Activated naive CD4-positive, alpha-beta T cell treated with anti-CD3 and anti-CD28 coated beads, Interleukin-2, amount 50 U/mL, for 24 hours (primary cell): ENCODE measurements around the gene SLC48A1.

ENCODE experiments used
- H3K27ac Mint-ChIP-seq: one replicate; pipeline ENCODE4 v1.8.0; 2021; ENCODE audit warnings: mild to moderate bottlenecking, mixed read lengths
- H3K27me3 Mint-ChIP-seq: one replicate; pipeline ENCODE4 v1.8.0; 2021; ENCODE audit warnings: mixed read lengths
- H3K36me3 Mint-ChIP-seq: one replicate; pipeline ENCODE4 v1.8.0; 2021; ENCODE audit warnings: mixed read lengths
- H3K4me1 Mint-ChIP-seq: one replicate; pipeline ENCODE4 v1.8.0; 2021; ENCODE audit warnings: mixed read lengths
- H3K4me3 Mint-ChIP-seq: one replicate; pipeline ENCODE4 v1.8.0; 2021; ENCODE audit warnings: mild to moderate bottlenecking, mixed read lengths
- H3K9me3 Mint-ChIP-seq: one replicate; pipeline ENCODE4 v1.8.0; 2021; ENCODE audit warnings: mixed read lengths

The SLC48A1 gene

GRCh38 chr12:47787596-47788319 lies 14.7 kb downstream of the SLC48A1 start:
- H3K36me3 Mint-ChIP-seq, result peaks cover 10% of the 10 kb centered on the region
- peaks cover 12% of the 10 kb centered on the region for H3K4me1 Mint-ChIP-seq
- H3K27ac Mint-ChIP-seq, result peak overlapping the region; percentile 89
- no peaks in the 10 kb centered on the region for H3K9me3 Mint-ChIP-seq
- H3K4me3 Mint-ChIP-seq, result no peak overlapping the region
- H3K27me3 Mint-ChIP-seq, result no peaks in the 10 kb centered on the region

GRCh38 chr12:47789141-47789540 lies 16.1 kb downstream of the SLC48A1 start:
- no peak overlapping the region for H3K4me3 Mint-ChIP-seq
- H3K36me3 Mint-ChIP-seq, result peaks cover 12% of the 10 kb centered on the region
- H3K27ac Mint-ChIP-seq, result no peak overlapping the region
- H3K9me3 Mint-ChIP-seq, result no peaks in the 10 kb centered on the region
- peaks cover 10% of the 10 kb centered on the region for H3K4me1 Mint-ChIP-seq
- no peaks in the 10 kb centered on the region for H3K27me3 Mint-ChIP-seq

- no peak overlapping the region for H3K4me3 Mint-ChIP-seq
- no peaks in the 10 kb centered on the region for H3K9me3 Mint-ChIP-seq
- H3K36me3 Mint-ChIP-seq, result peaks cover 12% of the 10 kb centered on the region
- no peaks in the 10 kb centered on the region for H3K27me3 Mint-ChIP-seq
- peaks cover 10% of the 10 kb centered on the region for H3K4me1 Mint-ChIP-seq
- peak overlapping the region; percentile 62 for H3K27ac Mint-ChIP-seq
Measured at GRCh38 chr12:47789712-47790489, 16.9 kb downstream of the SLC48A1 start.

- peaks cover 12% of the 10 kb centered on the region for H3K36me3 Mint-ChIP-seq
- no peak overlapping the region for H3K4me3 Mint-ChIP-seq
- H3K27me3 Mint-ChIP-seq, result no peaks in the 10 kb centered on the region
- no peak overlapping the region for H3K27ac Mint-ChIP-seq
- H3K4me1 Mint-ChIP-seq, result peaks cover 8% of the 10 kb centered on the region
- H3K9me3 Mint-ChIP-seq, result no peaks in the 10 kb centered on the region
Measured at GRCh38 chr12:47790676-47791350, 17.8 kb downstream of the SLC48A1 start.

- Mint-ChIP-seq H3K36me3 (peaks cover 12% of the 10 kb centered on the region), H3K27ac (no peak overlapping the region), H3K4me1 (peaks cover 2% of the 10 kb centered on the region), H3K9me3 (no peaks in the 10 kb centered on the region), H3K4me3 (no peak overlapping the region), H3K27me3 (no peaks in the 10 kb centered on the region)
Measured at GRCh38 chr12:47791351-47791746, 18.3 kb downstream of the SLC48A1 start.

GRCh38 chr12:47791874-47792273 lies 18.8 kb downstream of the SLC48A1 start:
- peak overlapping the region; percentile 68 for H3K27ac Mint-ChIP-seq
- H3K4me1 Mint-ChIP-seq, result no peaks in the 10 kb centered on the region
- no peaks in the 10 kb centered on the region for H3K27me3 Mint-ChIP-seq
- H3K9me3 Mint-ChIP-seq, result no peaks in the 10 kb centered on the region
- no peak overlapping the region for H3K4me3 Mint-ChIP-seq
- peaks cover 12% of the 10 kb centered on the region for H3K36me3 Mint-ChIP-seq

GRCh38 chr12:47793015-47793681 lies 20.1 kb downstream of the SLC48A1 start:
- no peaks in the 10 kb centered on the region for H3K27me3 Mint-ChIP-seq
- H3K4me3 Mint-ChIP-seq, result no peak overlapping the region
- peak overlapping the region; percentile 55 for H3K27ac Mint-ChIP-seq
- H3K9me3 Mint-ChIP-seq, result no peaks in the 10 kb centered on the region
- H3K36me3 Mint-ChIP-seq, result peaks cover 9% of the 10 kb centered on the region
- peaks cover 6% of the 10 kb centered on the region for H3K4me1 Mint-ChIP-seq

- peaks cover 14% of the 10 kb centered on the region for H3K4me1 Mint-ChIP-seq
- no peaks in the 10 kb centered on the region for H3K9me3 Mint-ChIP-seq
- H3K36me3 Mint-ChIP-seq, result peaks cover 5% of the 10 kb centered on the region
- no peaks in the 10 kb centered on the region for H3K27me3 Mint-ChIP-seq
- no peak overlapping the region for H3K4me3 Mint-ChIP-seq
- no peak overlapping the region for H3K27ac Mint-ChIP-seq
Measured at GRCh38 chr12:47794679-47795078, 21.6 kb downstream of the SLC48A1 start.

- Mint-ChIP-seq H3K9me3 (no peaks in the 10 kb centered on the region), H3K27me3 (no peaks in the 10 kb centered on the region), H3K4me1 (peaks cover 19% of the 10 kb centered on the region), H3K4me3 (no peak overlapping the region), H3K36me3 (peaks cover 5% of the 10 kb centered on the region), H3K27ac (no peak overlapping the region)
Measured at GRCh38 chr12:47795121-47795813, 22.2 kb downstream of the SLC48A1 start.

GRCh38 chr12:47795814-47796411 lies 22.9 kb downstream of the SLC48A1 start:
- Mint-ChIP-seq H3K4me3 (no peak overlapping the region), H3K4me1 (peaks cover 24% of the 10 kb centered on the region), H3K36me3 (peaks cover 4% of the 10 kb centered on the region), H3K9me3 (no peaks in the 10 kb centered on the region), H3K27me3 (no peaks in the 10 kb centered on the region), H3K27ac (no peak overlapping the region)

GRCh38 chr12:47797441-47797840 lies 24.4 kb downstream of the SLC48A1 start:
- no peak overlapping the region for H3K4me3 Mint-ChIP-seq
- no peaks in the 10 kb centered on the region for H3K9me3 Mint-ChIP-seq
- peak overlapping the region; percentile 91 for H3K27ac Mint-ChIP-seq
- peaks cover 3% of the 10 kb centered on the region for H3K36me3 Mint-ChIP-seq
- H3K27me3 Mint-ChIP-seq, result no peaks in the 10 kb centered on the region
- H3K4me1 Mint-ChIP-seq, result peaks cover 39% of the 10 kb centered on the region

- Mint-ChIP-seq H3K4me1 (peaks cover 50% of the 10 kb centered on the region), H3K36me3 (peaks cover 3% of the 10 kb centered on the region), H3K9me3 (no peaks in the 10 kb centered on the region), H3K4me3 (no peak overlapping the region), H3K27ac (no peak overlapping the region), H3K27me3 (no peaks in the 10 kb centered on the region)
Measured at GRCh38 chr12:47798382-47798948, 25.4 kb downstream of the SLC48A1 start.

GRCh38 chr12:47799357-47799955 lies 26.4 kb downstream of the SLC48A1 start:
- peaks cover 2% of the 10 kb centered on the region for H3K36me3 Mint-ChIP-seq
- H3K4me1 Mint-ChIP-seq, result peaks cover 60% of the 10 kb centered on the region

GRCh38 chr12:47800582-47800981 lies 27.5 kb downstream of the SLC48A1 start:
- peaks cover 2% of the 10 kb centered on the region for H3K36me3 Mint-ChIP-seq
- H3K27me3 Mint-ChIP-seq, result no peaks in the 10 kb centered on the region
- peaks cover 71% of the 10 kb centered on the region for H3K4me1 Mint-ChIP-seq
- no peak overlapping the region for H3K27ac Mint-ChIP-seq
- no peaks in the 10 kb centered on the region for H3K9me3 Mint-ChIP-seq
- H3K4me3 Mint-ChIP-seq, result no peak overlapping the region

More at GRCh38 chr12:47799357-47799955, 26.4 kb downstream of the SLC48A1 start:
- no peak overlapping the region for H3K4me3 Mint-ChIP-seq
- H3K27ac Mint-ChIP-seq, result peak overlapping the region; percentile 12
- H3K27me3 Mint-ChIP-seq, result no peaks in the 10 kb centered on the region
- no peaks in the 10 kb centered on the region for H3K9me3 Mint-ChIP-seq
